Measurements from ENCODE around the gene POMC.
"Not testable (repeated sequence)": the region's sequence is repeated elsewhere in the genome, so short reads cannot be mapped to it uniquely, and the experiment has no call there.

Gene POMC

DNA sequence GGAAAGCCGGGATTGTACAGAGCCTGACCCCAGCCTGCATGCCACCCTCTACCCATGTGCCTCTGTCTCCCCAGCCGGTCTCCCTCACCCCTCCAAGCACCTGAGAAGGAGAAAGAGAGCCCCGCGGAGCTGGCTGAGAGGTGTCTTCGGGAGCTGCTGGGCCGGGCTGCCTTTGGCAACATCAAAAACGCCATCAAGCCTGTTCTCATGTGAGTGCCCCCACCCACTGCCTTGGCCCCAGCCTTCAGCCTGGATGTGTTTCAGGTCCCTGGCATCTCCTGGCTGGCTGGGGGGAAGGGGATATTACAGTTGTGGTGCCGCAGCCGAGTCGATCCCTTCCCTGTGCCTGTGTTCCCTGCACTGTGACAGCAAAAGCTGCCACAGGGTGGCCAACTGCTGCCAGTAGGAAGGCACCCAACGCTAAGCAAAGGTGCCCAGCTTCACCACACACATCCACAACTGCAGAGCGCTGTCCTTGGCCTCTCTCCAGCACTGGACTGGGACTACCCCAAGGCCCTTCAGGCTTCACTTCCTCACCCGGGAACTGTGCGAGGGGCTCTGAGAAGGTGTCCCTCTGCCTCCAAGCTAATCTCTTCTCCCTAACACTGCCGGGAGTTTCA is 38.4 kb downstream of the POMC start:
- DNase-seq (ENCODE audit: extremely low read depth, low read depth): no peak
- TF ChIP-seq, protein P1, sequence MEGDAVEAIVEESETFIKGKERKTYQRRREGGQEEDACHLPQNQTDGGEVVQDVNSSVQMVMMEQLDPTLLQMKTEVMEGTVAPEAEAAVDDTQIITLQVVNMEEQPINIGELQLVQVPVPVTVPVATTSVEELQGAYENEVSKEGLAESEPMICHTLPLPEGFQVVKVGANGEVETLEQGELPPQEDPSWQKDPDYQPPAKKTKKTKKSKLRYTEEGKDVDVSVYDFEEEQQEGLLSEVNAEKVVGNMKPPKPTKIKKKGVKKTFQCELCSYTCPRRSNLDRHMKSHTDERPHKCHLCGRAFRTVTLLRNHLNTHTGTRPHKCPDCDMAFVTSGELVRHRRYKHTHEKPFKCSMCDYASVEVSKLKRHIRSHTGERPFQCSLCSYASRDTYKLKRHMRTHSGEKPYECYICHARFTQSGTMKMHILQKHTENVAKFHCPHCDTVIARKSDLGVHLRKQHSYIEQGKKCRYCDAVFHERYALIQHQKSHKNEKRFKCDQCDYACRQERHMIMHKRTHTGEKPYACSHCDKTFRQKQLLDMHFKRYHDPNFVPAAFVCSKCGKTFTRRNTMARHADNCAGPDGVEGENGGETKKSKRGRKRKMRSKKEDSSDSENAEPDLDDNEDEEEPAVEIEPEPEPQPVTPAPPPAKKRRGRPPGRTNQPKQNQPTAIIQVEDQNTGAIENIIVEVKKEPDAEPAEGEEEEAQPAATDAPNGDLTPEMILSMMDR (IDR thresholded peaks at IDR 0.05; ENCODE audit: low read depth, low read length, missing control alignments): no peak
- H3K4me3 ChIP-seq (replicated peaks; ENCODE audit: low read depth, low read length): no peak overlapping the region

DNA sequence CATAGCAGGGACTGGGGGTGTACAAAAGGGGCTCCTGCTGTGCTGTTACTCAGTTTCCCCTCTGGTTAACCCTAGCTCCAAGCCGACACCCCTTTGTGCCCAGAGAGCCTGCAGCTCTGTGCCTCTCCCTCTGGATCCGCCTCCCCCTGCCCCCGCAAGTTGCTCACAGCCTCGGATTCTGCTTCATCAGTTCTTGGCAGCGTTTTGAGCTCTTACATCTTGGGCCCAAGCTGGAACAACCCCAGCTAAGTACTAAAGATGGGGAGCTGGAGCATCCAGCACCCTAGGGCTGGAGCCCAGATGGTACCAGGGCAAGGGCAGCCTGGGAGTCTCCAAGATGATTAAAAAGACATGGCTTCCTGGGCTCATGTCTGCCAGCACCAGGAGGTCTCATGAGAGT is 40.7 kb downstream of the POMC start:
- TF ChIP-seq, protein P1 (IDR thresholded peaks at IDR 0.05; ENCODE audit: low read depth, low read length, missing control alignments): no peak
- no peak overlapping the region for H3K4me3 ChIP-seq (replicated peaks; ENCODE audit: low read depth, low read length)
- DNase-seq (ENCODE audit: extremely low read depth, low read depth): no peak

DNA sequence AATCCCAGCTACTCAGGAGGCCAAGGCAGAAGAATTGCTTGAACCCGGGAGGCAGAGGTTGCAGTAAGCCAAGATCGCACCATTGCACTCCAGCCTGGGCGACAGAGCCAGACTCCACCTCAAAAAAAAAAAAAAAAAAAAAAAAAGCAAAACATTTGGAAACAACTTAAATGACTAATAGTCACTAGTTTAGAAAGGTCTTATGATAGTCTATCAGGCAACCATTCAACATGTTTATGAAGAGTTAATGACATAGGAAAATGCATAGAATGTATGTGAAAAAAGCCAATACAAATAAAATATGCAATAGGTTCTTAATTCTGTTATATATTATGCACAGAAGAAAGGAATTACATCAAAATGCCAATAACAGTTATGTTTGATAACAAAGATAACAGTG is 41.3 kb downstream of the POMC start:
- H3K4me3 ChIP-seq (replicated peaks; ENCODE audit: low read depth, low read length); DNase-seq (ENCODE audit: extremely low read depth, low read depth): not testable (repeated sequence)

DNA sequence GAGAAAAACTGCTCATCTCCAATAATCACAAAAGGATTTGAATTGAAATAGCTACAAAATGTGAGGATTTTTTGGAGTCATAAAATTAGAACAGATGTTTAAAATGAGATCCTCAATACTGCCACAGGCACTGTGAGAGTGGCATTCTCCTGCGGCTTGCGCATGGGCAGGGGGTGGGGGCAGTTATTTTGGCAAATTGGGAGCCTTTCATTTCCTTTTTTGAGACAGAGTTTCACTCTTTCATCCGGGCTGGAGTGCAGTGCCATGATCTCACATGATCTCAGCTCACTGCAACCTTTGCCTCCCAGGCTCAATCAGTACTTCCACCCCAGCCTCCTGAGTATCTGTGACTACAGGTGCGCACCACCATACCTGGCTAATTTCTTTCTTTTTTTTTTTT is 42.4 kb downstream of the POMC start:
- no peak overlapping the region for H3K4me3 ChIP-seq (replicated peaks; ENCODE audit: low read depth, low read length)
- no peak for DNase-seq (ENCODE audit: extremely low read depth, low read depth)
- TF ChIP-seq, protein P1 (IDR thresholded peaks at IDR 0.05; ENCODE audit: low read depth, low read length, missing control alignments): no peak

DNA sequence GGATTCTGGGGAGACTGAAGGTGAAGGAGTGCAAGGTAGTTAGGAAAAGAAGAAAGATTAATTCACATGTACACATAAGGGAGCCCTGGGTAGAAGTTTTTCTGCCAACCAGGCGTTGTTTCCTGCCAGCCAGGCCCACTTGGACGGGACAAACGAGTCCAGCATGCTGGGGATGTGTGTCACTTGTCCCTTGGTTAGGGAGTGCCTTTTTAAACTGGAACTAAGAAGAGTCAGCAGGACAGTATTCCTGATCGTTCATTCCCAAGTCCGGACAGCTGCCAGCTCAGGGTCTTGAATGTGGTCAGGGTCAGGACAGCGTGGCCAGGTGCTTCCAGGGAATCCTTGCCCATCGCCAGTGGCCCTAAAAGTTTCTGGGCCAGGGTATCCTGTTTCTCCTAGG is 43.2 kb downstream of the POMC start:
- TF ChIP-seq, protein P1 (IDR thresholded peaks at IDR 0.05; ENCODE audit: low read depth, low read length, missing control alignments): no peak
- no peak for DNase-seq (ENCODE audit: extremely low read depth, low read depth)
- H3K4me3 ChIP-seq (replicated peaks; ENCODE audit: low read depth, low read length): no peak overlapping the region

DNA sequence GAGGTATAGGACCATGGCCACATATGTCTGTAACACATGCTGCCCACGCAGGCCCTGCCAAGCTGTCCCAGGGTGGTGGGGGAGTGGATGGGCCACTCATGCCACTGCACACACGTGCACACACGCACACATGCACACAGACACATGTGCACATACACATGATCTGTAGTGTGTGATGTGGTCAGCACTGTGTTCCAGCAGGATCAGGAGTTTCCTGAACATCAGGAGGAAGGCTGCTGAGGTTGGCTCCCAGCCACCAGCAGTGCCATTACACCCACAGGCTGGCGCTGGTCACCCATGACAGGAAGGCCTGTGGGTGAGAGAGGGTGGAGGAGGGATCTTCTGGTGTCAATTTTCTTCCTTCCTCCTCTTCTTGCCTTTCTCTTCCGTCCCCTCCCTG is 44.7 kb downstream of the POMC start:
- TF ChIP-seq, protein P1 (IDR thresholded peaks at IDR 0.05; ENCODE audit: low read depth, low read length, missing control alignments): no peak
- no peak for DNase-seq (ENCODE audit: extremely low read depth, low read depth)
- H3K4me3 ChIP-seq (replicated peaks; ENCODE audit: low read depth, low read length): no peak overlapping the region

DNA sequence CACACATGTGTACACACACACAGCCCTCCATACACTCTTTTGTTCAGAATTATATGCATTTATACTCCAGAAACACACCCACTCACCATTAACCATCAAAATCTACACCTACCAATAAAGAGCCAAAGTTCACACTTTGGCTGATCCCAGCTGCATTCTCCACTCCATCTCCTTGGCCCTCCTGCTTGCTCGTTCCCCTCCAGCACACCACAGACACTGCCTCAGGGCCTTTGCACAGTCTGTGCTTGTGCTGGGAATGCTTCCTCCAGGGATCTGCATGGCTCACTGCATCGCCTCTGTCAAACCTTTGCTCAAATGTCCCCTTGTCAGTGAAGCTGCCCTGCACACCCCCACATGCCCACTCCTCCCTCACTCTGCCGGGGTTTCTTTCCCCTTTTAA is 46.0 kb downstream of the POMC start:
- TF ChIP-seq, protein P1 (IDR thresholded peaks at IDR 0.05; ENCODE audit: low read depth, low read length, missing control alignments): no peak
- H3K4me3 ChIP-seq (replicated peaks; ENCODE audit: low read depth, low read length): no peak overlapping the region
- no peak for DNase-seq (ENCODE audit: extremely low read depth, low read depth)

All from HFF-Myc (cell line).